Inferior parietal cortex (tissue), 1 donor: ENCODE results near the gene KCNJ2.

ENCODE experiments used
- DNase-seq: peaks from one replicate; pipeline ENCODE4 v3.0.0-alpha.2; 2016; ENCODE audit errors: extremely low spot score

KCNJ2 gene

DNA sequence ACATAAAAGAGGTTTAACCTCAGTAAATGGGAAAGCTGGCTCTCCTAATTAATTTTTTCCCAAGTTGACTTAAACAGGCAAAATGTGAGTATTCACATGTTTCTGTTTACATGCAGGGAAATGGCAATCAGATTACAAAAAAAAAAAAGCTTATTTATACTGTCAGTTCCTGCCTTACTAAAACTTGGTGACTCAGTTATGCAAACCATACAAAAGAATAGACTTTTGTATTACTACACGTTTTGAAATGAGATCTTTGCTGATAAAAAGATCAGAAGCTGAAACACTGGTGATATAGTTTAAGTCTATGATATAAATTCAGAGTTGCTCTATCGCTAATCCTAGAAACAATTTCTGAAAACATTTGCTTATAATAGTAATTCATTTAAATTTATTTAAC is 9.4 kb upstream of the KCNJ2 start:
- DNase-seq = no peak

DNA sequence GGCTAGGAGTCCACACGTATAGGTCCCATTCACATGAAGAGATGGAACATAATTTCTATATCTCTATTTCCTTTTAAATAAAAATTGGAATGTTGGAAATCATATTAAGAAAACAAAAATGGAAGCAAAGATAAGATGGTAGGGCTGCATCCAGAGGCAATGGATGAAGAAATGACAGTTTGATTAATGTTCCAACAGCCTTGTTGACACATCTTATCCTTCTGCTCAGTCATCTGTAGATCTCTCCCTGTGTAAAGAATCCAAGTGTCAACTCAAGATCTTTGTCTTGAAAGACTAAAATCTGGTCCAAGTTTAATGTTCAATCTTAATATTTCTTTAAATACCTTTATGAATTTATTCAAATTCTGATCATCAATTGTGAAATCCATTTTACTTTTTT is 7.8 kb upstream of the KCNJ2 start:
- DNase-seq = no peak

DNA sequence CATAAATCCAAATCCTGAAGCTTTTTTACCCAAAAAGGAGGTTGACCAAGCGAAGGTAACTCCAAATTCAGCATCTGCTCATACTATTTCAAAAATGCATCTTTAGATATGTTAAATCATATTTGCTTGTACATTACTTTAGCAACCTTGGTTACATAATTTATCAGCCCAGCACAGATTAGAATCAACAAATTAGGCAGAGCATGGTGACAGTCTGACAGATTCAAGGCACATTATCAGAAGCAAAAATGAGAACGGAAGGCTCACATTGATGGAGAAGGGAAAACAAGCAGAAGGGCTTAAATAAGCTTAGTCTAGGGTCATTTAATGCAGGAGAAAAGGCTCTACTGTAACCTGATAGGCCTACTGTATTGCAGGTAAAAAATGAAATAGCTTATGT is 3.9 kb upstream of the KCNJ2 start:
- DNase-seq = no peak

DNA sequence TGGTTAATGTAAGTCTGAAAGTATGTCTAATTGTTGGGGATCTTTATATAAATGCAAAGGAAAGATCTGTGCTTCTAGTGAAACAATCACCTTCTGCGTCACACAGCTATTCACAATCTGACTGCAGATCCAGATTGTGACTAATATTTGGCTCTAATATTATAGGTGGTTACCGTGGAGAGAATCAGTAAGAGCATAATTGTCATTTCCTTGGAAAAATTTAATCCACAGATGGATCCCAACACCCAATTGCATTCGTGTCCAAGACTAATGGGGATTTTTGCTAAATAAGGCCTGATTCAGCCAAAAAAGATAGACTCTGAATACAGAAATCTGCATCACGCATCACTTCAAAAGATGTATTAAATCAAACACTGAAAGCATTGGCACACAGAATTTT is 2.7 kb upstream of the KCNJ2 start:
- no peak for DNase-seq

DNA sequence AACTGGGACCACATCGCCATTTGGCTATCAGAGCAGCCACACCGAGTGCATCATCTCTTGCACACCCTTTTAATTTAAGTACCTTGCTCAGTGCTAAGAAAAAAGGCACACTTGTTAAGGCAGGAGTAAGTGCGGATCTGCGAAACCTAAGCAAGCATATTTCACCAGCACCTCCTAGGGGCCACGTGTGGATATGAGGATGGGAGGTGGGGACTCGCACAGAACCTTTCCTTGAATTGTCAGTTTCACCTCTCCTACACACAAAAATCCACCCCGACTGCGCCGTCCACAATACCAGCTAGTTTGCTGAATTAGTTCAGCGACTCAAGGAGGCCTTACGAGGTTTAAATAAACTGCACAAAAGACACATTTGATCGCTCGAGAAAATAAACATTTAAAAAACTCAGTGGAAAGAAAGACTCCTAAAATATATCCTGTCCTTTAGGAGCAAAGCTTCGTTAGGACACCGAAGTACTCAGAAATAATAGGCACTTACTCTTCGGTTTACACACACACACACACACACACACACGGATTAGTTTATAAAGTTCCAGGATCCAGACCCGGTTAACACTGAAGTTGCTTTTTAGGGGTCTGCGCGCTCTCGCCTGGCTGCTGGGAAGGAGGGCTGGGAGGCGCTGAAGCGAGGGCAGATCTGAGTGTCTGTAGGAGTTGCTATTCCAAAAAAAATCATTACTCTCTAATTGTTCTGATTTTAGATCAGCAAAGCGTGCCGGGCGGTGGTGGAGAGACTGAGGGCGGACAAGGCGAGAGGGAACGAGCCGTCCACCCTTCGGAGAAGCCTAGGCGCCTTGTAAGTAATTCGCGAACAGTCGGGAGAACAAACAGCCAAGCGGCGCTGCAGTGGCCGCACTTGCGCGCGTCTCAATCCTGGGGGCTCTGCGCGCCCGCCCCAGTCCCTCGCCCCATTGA is 1.0 kb upstream of the KCNJ2 start:
- DNase-seq = peak; percentile 82

DNA sequence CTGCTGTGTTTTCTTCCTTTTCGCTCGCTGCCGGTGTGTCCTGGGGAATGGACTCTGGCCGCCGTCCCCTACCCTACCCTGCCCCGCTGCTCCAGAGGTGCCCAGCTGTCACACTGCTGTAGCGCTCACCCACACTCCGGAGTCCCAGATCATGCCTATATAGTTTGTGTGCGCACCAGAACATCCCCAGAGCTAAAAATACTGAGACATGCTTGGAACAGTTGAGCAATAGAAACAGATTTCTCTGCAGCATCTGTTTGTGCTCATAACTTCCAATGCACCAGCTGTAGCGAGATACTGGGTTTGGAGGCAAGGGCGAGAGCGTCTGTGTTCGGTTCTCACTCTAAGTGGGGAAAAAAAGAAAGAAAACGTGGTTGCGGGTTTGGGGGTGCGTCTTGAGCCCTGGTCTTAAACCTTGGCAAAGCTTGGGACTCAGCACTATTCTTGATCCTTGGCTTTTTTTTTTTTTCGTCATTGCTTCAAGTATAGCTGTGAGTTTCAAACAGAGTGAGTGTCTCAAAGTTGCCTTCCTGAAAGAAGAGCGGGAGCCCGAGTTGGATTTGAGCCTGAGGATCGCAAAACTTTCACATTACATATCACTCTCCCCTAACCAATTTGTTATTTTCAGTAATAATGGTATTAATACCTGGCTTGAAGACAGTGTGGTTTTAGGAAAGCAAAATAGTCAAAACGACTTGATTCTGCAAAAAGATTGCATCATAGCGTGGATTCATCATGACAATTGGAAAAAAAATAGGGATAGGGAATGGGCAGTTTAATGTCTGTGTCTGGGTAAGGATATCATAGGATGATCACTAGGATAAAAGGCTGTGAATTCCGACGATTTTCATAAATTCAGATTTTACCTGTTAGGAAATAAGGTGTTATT is 621 bp downstream of the KCNJ2 start:
- peak; percentile 68 for DNase-seq

DNA sequence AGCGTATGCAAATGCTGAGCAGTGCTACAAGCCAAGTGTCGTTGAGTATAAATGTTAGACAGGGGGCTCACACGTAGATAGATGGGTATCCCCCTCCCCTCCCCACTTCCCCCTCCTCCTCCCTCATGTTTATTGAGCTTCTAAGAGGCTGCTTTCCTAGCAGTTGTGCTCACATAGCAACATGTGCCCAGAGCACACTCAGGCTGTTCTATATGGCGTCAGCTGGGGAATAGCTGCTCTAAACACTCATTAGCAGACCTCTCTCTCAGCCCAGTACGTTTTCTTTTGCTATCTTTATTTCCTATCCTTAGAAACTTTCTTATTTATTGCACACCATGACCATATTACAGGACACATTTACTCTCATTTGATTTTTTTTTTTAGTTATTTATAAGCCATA is 1.8 kb downstream of the KCNJ2 start:
- DNase-seq = peak; percentile 37

DNA sequence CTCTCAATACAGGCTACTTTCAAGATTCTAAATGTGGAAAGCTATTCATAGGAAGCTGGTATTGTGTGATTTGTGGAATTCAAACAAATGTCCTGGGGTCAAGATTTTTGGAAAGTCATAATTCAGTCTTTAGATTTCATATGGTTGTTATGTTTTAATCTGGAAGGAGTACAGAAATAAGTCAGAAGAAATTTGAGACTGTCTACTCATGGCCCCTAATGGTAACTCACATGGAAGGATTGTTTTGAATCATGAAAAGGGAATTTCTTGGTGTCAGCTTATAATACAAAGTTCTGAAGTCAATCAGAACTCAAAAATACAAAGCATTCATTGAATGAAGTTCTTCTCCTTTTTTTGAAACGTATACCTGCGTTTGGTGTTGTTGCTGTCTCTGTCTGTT is 3.1 kb downstream of the KCNJ2 start:
- no peak for DNase-seq

DNA sequence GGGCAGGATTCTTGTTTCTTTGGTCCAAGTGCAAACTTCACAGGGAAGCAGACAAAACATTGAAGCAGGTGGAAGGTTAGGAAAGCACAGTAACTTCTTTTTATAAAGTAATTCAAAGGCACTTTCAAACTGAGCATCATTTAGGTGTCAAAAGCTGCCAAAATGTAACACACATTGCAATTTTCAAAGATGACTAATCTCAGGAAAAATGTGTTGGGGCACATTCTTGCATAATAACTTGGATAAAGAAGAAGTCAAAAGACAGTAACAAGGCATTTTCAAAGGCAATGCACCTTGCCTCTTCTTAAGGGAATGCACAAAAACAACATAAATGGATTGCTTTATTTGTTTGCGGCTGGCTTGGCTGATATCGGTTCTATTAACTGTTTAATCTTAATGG is 3.6 kb downstream of the KCNJ2 start:
- DNase-seq = peak; percentile 32

DNA sequence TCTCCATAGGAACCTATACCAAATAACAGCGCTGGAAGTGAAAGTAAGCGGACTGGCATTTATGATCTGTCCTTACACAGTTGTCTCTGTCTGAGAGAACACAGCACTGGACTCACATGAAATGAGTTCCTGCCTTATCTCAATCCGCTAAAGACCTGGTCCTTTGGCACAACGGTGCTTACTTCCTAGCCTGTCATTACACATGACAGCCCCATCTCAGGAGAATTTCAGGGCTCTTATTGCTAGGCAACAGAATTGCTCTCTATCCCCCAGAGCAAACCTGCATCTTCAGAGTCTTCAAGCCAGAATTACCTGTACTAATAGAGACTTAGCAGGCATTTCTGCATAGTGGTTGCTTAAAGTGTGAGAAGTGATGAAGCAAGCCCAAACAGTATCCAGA is 4.3 kb downstream of the KCNJ2 start:
- no peak for DNase-seq

DNA sequence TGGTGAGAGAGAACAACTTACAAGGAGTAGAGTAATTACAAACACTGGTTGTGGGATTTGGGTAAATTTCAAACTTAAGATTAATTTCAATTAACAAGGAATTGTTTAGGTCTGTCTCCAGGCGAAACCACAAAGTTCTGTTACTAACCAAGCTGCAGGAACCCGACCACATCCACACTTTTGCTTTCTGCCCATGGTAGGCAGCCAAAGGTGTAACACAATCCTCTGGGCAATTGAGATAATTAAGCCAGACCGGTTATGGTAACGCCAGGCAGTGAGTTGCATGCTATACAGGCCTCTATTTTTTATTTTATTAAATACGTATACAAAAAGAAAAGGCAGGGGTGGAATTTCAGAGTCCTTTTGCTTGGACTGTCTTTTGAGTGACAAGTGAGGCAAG is 12.0 kb downstream of the KCNJ2 start:
- DNase-seq = no peak

DNA sequence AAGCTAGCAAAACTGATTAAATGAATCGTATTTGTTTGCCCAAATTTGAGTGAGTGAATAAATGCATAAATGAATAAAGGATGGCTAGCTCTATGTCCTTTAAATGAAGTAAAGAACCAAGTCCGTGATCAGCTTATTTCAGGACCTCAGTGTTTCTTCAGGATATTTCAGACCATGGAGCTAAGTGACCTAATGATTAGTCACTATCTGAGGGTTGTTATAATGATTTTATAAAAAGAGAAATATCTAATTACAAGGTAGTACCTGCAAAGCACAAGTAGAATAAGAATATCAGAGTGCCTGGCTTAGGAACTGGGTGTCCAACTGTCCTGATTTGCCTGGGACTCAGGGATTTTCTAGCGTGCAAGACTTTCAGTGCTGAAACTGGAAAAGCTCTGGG is 12.5 kb downstream of the KCNJ2 start:
- no peak for DNase-seq

DNA sequence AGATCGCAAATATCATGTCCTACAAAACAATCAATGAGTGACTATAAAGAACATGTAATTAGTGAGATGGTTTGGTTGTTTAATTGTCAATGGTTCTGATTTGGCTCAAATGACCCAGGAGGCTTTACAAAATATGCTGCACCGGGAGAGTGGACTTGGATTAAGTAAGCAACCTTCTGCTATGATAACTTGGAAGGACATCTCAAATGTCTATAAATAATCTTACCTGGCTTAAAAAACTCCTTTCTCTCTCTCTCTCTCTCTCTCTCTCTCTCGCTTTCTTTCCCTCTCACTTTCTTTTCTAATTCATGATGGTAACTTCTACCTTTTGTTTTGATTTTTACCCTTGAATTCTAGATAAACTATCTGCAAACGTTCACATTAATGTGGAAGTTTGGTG is 14.2 kb downstream of the KCNJ2 start:
- DNase-seq = no peak

DNA sequence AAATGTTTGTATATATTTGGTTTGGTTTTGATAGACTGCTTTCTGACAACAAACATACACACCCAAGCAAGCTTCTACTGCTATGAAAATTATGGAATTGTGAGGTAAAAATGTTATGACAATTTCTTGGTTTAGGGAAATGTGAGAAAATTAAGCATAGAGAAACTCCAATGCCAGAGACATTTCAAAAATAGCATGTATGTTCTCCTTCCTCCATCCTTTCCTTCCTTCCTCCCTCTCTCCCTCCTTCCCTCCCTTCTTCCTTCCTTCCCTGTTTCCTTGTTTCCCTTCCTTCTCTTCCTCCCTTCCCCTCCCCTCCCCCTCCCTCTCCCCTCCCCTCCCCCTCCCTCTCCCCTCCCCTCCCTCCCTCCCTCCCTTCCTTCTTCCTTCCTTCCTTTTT is 14.9 kb downstream of the KCNJ2 start:
- DNase-seq = no peak

DNA sequence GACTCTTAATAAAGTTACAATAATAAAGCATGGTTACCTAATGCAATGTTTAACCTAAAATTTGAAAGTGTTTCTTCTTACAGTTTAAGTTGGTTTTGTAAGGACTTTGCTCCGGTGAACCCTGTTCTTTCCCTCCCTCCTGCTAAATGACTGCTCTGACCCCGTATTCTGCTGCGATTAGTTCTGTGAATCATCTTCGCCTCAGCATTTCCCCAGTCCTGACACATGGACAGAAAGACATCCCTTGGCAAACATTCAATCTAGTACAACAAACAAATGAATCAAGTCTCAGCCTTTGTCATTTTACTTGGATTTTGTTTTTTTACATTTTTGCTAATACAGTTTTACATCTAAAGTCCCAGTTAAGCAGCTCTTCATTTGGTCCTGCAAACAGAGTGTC is 15.4 kb downstream of the KCNJ2 start:
- DNase-seq = no peak

DNA sequence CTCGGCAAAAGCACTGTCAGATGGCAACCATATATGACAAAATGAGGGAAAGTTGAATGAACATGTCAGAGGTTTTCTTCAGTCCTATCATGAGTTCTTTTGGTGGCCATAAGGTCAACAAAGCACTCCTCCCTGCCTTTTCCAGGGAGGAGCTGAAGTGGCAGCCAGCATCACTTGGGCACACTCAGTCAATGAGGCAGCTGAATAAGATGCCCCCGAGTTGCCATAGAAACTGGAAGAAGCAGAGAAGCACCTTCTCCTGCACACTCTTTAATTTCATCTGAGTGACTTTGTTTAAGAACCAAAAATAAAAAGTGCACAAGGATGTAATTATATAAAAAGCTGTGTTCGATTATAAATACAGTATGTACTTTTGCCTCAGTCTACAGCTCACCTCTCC is 16.0 kb downstream of the KCNJ2 start:
- DNase-seq = no peak

DNA sequence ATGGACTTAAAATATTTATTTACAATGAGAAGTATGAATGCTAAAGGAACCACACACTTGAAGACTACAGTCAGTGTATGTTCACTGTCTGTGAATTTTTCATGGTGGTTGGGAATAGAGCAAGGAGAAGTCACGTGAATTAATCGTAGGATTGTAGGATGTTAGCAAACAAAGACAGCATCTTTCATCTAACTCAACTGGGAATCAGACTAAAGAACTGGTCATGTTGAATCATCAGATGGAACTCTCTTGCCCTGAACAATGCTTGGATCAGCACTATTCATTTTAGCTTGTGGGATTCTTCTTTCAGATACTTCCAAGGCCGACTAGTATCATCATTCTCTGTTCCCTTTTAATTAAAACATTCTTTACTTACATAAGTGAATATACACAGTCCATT is 18.1 kb downstream of the KCNJ2 start:
- no peak for DNase-seq

DNA sequence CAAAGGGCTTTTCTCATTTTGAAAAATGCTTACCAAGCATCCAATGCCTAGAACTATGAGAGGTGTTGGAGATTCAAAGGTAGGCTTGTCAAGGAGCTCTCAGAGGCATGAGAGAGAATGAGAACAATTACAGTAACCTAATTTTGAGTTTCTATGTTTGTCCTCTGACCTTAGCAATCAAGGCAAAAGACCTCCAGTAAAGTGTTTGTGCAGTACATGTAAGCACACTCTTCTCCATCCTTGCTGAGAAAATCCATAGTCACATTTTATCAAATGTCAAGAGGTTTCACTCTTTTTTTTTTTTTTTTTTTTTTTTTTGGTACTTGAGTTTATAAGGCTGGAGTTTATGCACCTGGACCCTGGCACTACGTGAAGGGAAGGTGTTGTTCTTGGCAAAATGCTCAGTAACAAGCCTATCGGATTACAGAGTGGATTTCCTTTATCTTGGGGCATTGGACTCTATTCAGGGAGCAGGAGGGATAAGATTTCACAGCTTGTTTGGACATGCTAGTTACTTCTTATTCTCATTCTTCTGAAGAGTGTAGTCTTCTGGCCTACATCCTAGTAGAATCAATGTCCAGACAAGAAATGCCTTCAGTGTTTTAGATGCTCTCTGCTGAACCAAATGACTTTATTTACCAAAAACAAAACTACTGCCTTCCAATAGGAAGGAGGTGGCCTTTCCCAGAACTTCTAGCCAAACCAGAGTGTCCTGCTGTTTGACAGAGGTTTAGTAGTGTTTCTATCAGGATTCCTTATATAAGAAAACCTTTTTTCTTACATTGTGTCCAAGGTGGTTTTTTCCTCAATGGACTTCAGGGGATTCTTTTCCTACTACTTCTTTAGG is 21.9 kb downstream of the KCNJ2 start:
- DNase-seq = no peak

DNA sequence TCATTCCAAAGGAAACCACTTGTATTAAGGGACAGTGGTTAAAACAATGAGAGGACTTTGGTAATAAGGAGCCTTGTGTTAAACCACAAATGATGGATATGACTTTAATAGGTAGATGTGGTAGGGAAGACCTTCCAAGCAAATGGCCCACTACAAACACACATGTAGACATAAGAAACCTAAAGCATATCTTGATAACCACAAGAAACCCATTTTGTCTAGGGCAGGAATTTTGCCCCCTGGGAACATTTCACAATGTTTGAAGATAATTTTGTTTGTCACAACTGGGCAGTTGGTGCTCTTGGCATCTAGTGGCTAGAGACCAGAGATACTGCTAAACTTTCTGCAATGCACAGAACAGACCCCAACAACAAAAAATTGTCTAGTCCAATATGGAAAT is 25.8 kb downstream of the KCNJ2 start:
- no peak for DNase-seq

DNA sequence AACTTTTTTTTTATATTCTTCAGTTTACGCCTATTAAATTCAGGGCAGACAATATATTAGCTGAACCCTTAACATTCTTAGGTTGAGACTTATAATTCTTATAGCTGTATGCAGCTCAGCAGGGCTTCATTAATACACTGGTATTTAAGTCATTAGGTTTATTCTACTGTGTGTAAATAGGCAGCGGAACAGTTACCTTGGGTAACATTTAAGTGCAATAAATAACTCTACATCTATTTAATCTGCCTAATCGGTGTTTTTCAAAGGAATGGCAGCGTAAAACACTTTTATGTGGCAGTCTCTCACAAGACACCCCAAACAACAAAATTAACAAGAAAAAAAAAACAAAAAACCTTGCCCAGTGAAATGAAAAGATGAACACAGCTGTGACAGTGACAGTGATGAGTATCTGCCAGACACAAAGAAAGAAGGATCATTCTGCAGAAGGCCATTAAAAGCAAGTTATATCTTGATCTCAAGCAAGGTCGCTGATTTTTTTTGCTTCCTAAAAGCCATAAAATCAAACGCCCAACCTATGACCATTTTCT is 32.6 kb downstream of the KCNJ2 start:
- DNase-seq = no peak

DNA sequence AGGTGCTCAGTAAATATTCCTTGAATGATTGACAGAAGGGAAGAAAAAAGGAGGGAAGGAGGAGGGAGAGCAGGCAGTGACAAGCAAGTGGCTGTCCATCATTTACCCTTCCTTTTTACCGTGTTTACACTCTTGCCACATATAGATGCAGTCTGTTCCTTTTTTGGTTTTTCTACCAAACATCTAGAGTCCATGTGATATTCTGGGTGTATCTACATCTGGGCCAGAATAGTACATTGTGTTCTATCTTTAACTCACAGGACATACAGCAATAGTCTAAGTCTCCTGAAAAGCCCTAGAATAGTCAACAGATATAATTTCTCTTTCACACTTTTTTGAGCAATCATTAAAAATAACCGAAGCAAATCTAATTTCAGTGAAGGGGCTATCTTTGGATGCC is 33.5 kb downstream of the KCNJ2 start:
- no peak for DNase-seq

DNA sequence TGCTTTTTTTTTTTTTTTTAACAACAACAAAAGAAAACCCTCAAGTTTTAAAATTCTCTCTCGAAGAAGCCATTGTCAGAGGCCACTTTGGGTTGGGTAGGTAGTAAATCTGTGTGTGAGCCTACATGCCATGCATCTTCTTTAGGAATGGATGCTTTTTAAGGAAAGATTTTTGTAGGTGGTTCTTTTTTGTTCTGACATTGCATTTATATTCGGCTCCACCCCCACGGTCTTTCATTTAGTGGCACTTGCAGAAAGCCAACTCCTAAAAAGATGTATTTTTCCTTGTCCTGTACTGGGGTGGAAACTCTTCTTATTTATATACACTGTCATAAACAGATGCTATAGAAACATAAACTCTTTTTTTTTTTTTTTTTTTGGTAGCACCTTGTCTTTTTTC is 35.1 kb downstream of the KCNJ2 start:
- no peak for DNase-seq
